ENCODE data around the gene OR10A6. TPM values are rescaled to one million over a fixed set of nuclear protein-coding genes. Genes with fewer than 3 reads are reported as not detected.

Gene OR10A6
- total RNA-seq, 1 donor = under 0.01 TPM

DNA sequence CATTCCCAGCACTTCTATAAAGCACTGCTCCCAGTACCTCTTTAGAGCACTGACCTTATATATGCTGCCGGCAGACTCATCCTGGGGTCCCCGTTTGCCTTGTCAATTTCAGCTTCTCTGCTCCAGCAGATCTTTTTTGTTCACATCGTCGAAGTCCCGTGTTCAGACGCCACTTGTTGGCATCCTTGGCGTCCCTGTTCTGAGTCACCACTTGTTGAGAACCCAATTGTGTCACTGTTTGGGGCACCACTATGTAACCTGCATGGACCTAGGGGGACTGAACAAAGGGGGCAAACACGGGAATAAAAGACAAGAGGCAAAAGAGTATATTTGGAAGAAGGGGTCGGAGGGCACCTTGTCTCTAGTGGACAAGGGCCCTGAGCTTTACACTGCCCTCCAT is 25.5 kb downstream of the OR10A6 start:
- TF ChIP-seq, protein P1, sequence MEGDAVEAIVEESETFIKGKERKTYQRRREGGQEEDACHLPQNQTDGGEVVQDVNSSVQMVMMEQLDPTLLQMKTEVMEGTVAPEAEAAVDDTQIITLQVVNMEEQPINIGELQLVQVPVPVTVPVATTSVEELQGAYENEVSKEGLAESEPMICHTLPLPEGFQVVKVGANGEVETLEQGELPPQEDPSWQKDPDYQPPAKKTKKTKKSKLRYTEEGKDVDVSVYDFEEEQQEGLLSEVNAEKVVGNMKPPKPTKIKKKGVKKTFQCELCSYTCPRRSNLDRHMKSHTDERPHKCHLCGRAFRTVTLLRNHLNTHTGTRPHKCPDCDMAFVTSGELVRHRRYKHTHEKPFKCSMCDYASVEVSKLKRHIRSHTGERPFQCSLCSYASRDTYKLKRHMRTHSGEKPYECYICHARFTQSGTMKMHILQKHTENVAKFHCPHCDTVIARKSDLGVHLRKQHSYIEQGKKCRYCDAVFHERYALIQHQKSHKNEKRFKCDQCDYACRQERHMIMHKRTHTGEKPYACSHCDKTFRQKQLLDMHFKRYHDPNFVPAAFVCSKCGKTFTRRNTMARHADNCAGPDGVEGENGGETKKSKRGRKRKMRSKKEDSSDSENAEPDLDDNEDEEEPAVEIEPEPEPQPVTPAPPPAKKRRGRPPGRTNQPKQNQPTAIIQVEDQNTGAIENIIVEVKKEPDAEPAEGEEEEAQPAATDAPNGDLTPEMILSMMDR (IDR thresholded peaks at IDR 0.05; ENCODE audit: insufficient read depth, low read depth, low read length) = no peak
- DNase-seq (ENCODE audit: low read depth) = no peak
- H3K4me3 ChIP-seq (ENCODE audit: low read depth, low read length) = no peak overlapping the region

DNA sequence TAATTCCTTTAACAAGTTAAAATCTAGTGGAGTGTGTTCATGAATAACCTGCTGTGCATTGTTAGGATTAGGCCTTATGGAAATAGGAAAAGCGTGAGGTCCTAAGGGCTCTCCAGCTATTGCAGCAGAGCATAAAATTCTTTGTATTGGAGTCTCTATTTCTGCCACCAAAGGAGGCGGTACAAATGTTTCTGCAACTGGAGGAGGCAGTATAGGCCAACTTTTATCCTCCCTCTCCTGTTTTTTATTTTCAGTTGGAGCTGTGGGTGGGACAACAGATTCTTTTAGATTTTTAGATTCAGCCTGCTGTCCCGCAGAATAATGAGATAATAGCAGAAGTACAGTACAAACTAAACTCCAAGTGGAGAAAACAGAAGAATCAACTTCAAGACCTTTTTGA is 26.2 kb downstream of the OR10A6 start:
- DNase-seq (ENCODE audit: low read depth) = peak; percentile 28
- H3K4me3 ChIP-seq (ENCODE audit: low read depth, low read length) = no peak overlapping the region
- TF ChIP-seq, protein P1 (IDR thresholded peaks at IDR 0.05; ENCODE audit: insufficient read depth, low read depth, low read length) = peak; percentile 28

DNA sequence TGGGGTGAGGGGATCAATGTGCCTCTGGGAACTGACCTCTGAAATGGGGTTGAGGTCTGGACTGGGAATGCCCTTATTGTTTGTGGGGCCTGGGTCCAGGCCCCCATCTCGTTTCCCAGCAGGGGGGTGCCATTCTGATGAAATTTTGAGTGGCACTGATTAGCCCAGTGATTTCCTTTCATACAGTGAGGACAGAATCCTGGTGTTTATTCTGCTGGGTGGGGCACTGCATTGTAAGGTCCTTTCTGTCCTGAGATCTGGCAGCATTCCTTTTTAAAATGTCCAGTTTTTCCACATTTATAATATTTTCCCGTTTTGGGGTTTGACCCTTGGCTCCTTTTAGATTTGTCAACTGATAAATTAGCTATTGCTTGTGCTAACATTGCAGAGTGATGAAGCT is 27.1 kb downstream of the OR10A6 start:
- H3K4me3 ChIP-seq (ENCODE audit: low read depth, low read length) = no peak overlapping the region
- TF ChIP-seq, protein P1 (IDR thresholded peaks at IDR 0.05; ENCODE audit: insufficient read depth, low read depth, low read length) = no peak
- no peak for DNase-seq (ENCODE audit: low read depth)

DNA sequence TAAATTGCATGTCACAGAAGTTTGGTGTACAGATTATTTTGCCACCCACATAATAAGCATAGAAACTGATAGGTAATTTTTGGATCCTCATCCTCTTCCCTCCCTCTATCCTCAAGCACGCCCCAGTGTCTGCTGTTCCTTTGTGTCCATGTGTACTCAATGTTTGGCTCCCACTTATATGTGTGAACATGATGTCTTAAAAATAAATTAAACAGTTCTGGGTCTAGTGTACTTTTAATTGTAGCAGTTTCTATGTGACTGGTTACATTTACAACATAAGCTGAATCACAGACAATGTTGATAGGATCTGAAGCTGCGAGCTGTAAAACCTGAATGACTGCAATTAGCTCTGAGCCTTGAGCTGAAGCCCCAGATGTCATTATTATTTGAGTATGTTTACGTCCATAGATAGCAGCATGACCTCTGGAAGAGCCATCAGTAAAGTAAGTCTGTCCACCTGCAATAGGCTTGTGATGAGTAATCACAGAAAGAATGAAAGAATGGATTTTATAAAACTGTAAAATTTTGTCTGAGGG is 29.7 kb downstream of the OR10A6 start:
- TF ChIP-seq, protein P1 (IDR thresholded peaks at IDR 0.05; ENCODE audit: insufficient read depth, low read depth, low read length) = no peak

DNA sequence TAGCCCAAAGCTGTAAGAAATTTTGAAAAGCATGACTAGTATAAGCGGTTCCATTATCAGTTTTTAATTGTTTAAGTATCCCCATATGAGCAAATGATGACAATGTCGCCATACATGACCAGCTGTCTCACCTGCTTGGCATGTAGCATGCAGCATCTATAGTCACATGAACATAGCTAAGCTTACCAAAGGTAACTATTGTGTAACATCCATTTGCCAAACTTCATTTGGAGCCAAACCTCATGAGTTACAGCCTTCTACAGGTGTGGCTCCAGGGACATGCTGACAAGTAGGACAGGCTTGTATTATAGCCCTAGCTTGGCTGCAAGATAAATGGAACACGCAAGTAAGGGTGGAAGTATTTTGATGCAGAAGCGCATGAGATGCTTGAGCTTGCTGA is 30.4 kb downstream of the OR10A6 start:
- TF ChIP-seq, protein P1 (IDR thresholded peaks at IDR 0.05; ENCODE audit: insufficient read depth, low read depth, low read length) = no peak

More for the DNA sequence above, 29.7 kb downstream of the OR10A6 start:
- H3K4me3 ChIP-seq (ENCODE audit: low read depth, low read length) = no peak overlapping the region
- DNase-seq (ENCODE audit: low read depth) = peak; percentile 41

DNA sequence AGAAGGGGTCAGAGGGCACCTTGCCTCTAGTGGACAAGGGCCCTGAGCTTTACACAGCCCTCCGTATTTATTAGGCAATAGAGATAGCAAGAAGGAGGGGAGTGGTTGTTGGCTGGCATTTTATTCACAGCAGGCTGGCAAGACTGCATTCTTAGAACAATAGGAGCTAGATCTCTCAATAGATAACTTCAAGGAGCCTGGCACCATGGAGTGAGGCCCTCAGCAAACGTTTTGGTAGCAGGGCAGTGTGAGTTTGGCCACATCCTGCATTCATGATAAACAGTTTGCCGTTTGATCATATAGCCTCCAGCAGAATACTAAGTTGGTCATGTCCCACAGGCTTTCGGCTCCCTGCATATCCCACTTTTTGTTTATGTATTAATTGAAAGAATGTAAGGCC is 31.6 kb downstream of the OR10A6 start:
- no peak for DNase-seq (ENCODE audit: low read depth)
- no peak overlapping the region for H3K4me3 ChIP-seq (ENCODE audit: low read depth, low read length)
- TF ChIP-seq, protein P1 (IDR thresholded peaks at IDR 0.05; ENCODE audit: insufficient read depth, low read depth, low read length) = no peak

More for the DNA sequence above, 30.4 kb downstream of the OR10A6 start:
- no peak for DNase-seq (ENCODE audit: low read depth)
- no peak overlapping the region for H3K4me3 ChIP-seq (ENCODE audit: low read depth, low read length)

DNA sequence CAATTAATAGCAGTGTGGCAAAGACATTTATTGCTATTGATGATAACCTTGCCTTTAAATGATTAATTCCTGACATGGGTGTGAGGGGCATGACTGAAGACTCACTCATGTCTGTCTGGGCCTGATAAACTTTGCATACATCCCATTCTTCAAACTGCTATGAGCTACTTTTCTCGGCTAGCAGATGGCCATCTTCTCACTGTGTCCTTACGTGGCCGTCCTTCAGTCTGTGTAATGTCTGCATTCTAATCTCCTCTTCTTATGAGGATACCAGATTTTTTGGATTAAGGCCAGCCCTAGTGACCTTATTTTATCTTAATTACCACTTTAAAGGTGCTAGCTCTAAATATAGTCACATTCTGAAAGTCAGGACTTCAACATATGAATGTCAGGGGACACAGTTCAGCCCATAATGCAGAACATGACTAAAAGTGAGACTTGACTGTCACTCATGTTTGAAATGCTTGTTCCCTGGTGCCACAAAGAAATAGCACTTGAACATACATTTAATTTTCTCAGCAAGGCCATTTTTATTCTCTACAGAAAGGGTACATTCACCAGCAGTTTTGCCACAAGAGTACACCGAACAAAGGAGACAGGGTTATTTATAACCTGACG is 32.3 kb downstream of the OR10A6 start:
- TF ChIP-seq, protein P1 (IDR thresholded peaks at IDR 0.05; ENCODE audit: insufficient read depth, low read depth, low read length) = no peak
- no peak for DNase-seq (ENCODE audit: low read depth)
- H3K4me3 ChIP-seq (ENCODE audit: low read depth, low read length) = no peak overlapping the region

Data from fibroblast of villous mesenchyme (primary cell).